Measurements from ENCODE around the gene PTPRD. TPM values are rescaled to one million over a fixed set of nuclear protein-coding genes. Genes with fewer than 3 reads are reported as not detected.
"Not testable (repeated sequence)": the region's sequence is repeated elsewhere in the genome, so short reads cannot be mapped to it uniquely, and the experiment has no call there.

PTPRD gene
- total RNA-seq, 1 experiment from 2014 or later = 4.5 TPM

DNA sequence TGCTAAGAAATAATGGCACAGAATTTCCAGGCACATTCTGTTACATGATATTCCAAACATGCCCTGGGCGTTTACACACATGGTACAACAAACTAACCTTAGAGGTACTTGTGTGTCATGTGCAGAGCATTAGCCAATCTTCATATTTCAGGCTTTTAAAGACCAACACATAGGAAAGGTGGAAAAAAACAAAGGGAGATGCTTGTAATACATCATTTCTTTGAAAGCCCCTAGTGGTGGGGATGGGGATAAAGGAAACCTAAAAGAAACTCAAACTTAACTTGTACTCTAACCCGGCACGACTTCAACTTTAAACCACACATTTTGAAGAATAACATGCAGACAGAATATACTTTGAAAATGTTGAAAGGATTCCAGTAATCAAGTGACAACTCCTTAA, 133.6 kb downstream of the PTPRD start:
- peak; percentile 7 for DNase-seq (ENCODE audit: low read depth)

DNA sequence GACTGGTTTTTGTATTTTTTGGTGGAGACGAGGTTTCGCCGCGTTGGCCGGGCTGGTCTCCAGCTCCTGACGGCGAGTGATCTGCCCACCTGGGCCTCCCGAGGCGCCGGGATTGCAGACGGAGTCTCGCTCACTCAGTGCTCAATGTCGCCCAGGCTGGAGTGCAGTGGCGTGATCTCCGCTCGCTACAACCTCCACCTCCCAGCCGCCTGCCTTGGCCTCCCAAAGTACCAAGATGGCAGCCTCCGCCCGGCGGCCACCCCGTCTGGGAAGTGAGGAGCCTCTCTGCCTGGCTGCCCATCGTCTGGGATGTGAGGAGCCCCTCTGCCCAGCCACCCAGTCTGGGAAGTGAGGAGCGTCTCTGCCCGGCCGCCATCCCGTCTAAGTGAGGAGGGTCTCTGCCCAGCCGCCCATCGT, 163.6 kb downstream of the PTPRD start:
- peak; percentile 5 for DNase-seq (ENCODE audit: low read depth)

DNA sequence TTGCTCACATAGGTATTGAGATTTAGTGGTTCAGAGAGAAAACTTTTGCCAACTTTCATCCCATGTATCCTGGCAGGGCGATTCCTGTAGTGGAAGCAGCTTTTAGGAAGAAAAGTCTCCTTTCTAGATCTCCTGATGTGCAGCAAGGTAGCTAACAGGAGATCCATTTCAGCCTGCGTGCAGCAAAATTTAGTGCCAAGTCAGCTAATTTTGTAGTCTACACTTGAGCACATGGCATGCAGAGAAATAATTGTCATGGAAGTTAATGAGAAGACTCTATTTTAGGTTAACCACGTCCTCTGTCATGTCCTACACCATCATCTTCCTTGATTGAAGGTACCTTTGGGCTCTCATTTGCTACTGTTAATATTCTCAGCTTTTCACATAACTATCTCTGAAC, 165.8 kb downstream of the PTPRD start:
- DNase-seq (ENCODE audit: low read depth) = no peak

DNA sequence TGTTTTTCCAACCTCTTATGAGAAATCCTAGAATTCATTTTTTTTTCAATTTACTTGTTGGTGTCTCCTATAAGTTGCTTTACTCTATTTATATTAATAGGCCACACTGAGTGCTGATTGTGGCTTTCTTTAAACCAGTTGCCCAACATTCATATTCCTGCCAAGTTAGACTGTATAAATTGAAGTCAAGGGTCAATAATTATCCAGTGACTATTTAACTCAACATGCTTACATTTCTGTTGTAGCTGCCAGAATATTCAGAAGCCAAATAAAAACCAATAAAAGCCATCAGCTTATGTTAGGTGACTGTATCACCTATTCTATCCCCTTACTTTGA, 169.0 kb downstream of the PTPRD start:
- DNase-seq (ENCODE audit: low read depth) = no peak

DNA sequence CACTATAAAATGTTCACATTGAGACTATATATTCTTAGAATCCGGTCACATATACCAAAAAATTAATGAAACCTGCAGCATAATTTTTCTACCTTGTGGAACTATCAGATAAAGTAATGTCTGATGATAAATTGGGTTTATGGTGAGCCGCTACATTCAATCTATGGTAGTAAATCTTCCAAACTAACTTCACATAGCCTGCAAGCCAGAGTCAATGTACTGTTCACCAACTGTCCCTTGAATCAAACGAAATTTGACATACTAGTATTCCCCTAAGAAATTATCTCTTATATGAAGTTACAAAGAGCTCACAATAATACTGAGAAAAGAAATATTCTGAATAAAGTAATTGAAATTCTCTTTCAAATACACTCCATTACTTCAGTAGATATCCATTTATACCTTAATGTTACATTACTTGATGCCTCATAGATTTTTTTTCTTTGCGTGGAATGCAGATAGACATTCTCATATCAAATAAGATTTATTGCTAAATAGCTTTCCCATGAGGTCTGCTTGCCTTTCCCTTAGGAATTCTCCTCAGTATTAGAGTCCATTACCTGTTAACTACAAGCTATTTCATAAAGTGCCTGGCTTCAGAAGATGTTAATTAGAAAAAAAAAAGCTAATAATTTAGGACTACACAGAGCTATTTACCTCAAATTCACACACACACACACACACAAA, 169.5 kb downstream of the PTPRD start:
- no peak for DNase-seq (ENCODE audit: low read depth)

DNA sequence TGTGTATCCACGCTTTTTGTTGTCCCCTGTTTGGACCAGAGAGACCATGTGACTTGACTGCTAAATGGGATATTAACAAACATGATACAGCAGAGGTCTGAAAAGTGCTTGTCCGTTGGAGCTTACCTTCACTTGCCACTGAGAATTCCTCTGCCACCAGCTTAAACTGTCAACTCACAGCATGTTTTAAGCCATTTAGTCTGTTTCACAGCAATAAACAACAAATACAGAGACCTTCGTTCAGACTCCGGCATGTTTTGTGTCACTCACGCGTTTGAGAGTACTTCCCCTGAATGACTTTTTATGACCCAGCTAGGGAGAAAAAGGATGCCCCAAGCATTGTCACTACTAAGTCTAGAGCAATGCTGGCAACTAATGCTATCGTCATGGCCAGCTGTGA, 173.8 kb downstream of the PTPRD start:
- no peak for DNase-seq (ENCODE audit: low read depth)

DNA sequence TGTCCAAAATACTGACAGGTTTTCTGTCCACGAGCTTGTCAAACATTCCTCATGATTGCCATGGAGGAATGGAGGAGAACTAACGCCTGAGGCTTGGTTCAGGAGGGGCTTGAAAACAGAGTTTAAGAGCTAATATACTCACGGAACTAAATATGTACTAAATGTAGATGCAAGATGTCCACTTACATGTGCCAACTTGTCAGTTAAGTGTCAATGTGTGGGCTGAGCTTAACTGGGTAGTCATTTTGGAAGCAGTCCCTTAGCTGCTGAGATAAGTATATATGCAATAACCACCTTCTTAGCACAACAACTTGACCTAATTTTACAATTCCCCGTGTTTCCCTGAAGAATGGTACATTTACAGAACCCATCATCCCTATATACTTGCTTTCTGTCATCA, 176.0 kb downstream of the PTPRD start:
- no peak for DNase-seq (ENCODE audit: low read depth)

DNA sequence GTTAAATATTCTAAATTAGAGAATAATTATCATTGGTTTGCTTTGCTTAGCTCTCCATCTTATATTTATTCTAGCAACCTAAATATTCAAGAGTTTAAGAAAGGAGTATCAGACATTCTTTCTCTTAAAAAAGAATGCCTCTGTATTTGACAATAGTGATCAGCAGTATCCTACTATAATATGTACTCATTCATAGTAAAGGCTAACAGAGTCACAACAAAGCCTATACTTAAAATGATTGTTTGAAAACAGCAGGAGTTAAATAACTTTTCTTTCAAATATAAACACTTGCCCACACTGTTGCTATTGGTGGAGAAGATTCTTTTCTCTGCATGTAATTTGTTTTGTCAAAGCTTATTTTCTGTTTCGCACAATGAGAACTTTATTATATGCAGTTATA, 178.4 kb downstream of the PTPRD start:
- DNase-seq (ENCODE audit: low read depth) = no peak

DNA sequence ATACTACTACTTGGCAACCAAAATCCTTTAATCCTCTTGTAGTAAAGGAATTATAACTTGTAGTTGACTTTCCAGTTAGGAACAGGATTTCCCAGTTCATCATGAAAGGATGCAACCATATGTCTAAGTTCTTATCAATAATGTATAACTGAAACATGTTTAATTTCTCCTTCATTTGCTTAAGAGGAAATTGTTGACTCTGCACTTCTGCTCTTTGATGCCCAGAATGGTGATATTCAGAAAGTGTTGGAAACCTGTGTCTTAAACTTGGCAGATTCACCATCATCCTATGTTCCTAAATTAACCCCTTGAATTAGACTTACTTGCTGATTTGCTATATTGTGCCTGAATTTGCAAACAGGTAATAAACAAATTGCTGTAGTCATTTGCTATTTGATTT, 201.5 kb downstream of the PTPRD start:
- DNase-seq (ENCODE audit: low read depth) = no peak

DNA sequence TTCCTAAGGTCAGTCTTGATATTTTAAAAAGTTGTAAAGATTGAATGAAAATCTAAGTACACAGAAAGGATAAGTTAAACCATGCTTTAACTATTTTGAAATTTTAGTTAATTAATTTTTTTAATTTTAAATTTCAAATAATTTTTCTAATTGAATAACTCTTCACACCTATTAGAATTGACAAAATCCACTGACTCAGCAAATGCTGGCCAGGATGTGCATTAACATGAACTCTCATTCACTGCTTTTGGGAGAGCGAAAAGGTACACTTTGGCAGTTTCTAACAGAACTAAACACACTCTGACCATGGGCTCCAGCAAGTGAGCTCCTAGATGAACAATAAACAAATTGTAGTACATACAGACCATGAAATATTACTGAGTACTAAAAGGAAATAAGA, 209.5 kb downstream of the PTPRD start:
- DNase-seq (ENCODE audit: low read depth) = no peak

DNA sequence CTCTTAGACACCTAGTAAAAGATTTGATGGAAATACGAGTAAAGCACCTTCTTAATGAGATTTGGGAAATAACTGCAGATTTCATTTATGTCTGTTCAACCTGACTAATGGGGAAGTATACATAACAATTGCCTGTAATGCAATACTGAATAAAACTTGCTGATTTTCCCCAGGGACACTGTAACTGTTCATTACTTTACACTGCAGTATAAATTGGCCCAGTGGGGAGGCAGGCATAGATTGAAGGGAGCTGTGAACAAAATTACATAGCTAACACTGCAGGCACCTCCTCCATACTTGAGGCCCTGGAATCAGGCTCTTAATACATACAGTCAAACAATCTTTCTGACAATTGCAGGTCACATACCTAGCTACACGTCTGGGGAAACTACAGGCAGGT, 216.2 kb downstream of the PTPRD start:
- no peak for DNase-seq (ENCODE audit: low read depth)

DNA sequence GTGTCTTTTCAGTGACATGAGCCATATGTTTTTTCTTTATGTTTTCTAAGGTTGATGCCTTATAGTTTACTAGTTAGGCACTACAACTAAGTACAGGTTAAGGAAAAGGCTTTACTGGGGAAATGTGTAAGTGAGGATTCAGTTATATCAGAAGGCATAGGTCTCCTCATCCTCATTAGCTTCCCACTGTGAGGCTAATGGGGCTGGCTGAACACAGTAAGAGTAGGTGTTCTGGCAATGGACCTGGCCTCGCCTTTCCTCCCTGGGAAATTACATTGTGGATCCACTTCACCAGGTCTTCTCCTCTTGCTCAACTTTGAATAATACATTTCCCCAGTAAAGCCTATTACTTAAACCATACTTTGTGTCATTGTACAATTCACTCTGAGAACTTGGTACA, 225.5 kb downstream of the PTPRD start:
- DNase-seq (ENCODE audit: low read depth) = no peak

DNA sequence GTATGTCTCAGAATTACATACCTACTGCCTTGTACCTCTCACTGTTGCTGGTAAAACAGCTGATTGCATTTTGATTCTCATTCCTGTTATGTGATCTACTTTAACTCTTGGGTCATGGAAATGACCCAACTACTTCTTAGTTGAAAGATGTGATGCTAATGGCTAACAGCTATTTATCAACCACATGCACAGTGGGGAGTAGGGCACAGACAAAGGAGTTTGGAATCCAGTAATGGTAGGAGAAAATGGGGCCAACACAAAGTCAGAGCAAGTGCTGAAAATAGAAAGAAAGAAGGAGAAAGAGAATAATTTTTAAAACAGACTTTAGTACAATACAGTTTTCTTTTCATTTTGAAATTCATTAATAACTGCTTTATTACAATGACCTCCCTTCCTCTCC, 241.0 kb downstream of the PTPRD start:
- DNase-seq (ENCODE audit: low read depth) = no peak

DNA sequence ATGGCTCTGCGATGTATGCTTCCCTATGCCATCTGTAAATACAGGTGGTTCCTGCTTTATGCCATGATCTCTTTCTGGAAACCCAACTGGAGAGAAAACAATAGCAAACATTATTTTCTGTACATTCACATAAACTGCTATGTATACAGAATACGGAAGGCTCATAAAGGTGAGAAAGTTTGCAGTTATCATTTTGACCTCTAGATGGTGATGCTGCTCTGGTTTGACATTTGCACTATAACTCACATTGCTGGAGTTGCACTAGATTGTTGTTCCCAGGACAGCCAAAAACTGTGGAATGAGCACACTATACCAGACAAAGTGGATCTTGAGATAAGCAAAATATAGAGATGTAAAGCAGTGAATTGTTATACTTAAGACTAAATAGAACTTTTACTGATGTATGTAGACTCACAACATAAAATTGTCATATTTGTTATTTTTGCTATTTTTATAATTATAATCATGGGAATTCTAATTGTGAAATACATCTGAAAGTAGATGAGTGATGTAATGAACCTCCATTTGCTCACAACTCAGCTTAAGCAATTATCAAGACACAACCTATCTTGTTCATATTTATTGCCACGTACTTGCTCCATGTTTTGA, 246.5 kb downstream of the PTPRD start:
- DNase-seq (ENCODE audit: low read depth) = peak; percentile 18

DNA sequence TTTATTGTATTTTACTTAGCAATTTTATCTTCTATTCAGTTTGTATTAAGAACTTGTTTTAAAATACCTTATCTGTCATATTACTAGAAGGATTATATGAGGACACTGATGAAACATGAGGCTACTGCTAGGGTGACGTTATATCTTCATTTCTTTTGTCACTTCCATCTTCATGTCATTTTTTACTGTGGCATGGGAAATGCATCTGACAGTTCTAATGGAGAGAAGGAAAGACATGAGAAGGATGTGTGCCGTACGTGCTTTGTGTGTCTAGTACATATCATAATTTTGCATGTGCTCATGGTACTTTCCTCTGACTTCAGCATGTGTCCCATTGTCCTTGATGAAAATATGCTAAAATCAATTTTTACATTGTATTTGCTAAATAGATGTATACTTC, 258.2 kb downstream of the PTPRD start:
- DNase-seq (ENCODE audit: low read depth) = no peak

DNA sequence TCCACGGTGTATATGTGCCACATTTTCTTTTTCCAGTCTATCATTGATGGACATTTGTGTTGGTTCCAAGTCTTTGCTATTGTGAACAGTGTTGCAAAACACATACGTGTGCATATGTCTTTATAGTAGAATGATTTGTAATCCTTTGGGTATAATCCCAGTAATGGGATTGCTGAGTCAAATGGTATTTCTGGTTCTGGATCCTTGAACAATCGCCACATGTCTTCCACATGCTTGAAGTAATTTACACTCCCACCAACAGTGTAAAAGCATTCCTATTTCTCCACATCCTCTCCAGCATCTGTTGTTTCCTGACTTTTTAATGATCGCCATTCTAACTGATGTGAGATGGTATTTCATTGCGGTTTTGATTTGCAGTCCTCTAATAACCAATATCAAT, 267.2 kb downstream of the PTPRD start:
- not testable (repeated sequence) for DNase-seq (ENCODE audit: low read depth)

DNA sequence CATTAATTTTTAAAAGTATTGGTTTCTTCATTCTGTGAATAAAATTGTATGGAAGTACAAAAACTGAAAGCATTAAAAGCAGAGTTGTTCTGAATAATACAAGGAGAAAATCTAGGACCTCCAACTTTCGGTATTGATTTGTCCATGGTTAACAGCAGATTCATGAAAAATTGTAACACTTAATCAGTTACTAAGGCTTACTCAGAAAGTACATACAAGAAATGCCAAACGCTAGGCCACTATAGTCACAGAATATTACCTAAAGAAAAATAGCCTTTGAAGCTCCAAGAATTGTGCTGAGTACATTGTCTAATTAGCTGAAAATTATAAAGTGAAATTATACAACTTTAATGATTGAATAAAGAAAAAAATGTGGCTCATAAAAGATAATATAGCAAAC, 271.7 kb downstream of the PTPRD start:
- no peak for DNase-seq (ENCODE audit: low read depth)

DNA sequence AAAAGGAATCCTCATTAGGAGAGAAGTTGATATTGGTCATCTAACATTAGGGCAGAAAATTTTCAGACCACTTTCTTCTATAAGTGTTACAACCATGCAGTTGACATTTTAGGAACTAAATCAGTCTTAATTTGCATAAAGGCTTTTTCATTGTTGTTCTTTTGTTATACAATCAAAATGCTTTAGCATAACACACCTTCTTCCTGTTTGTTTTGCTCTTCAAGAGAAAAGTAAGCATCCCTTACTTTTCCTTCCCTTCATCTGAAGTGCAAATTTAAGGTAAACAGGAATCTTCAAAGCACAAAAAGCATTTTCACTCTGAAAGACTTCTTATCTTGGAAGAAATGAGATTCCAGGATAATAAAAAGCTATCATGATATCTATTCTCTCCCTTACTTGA, 273.6 kb downstream of the PTPRD start:
- DNase-seq (ENCODE audit: low read depth) = no peak

DNA sequence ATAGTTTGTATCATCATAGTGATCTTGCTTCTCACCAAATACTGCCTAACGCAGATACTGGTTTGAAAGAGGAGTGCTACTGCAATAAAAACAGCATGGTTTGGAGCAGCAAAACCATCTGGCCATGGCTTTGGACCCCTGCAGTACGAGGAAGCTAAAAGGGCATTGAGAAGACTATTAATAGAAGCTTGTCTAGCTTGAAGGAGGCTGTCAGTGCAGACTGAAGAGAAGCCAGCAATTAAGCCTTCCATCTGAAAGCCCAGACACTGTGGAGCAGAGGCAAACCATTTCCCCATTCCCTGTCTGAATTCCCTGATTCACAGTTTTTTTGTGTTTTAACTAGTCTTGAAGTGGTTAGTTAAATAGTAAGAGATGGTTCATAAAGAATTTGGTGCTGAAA, 281.6 kb downstream of the PTPRD start:
- no peak for DNase-seq (ENCODE audit: low read depth)

DNA sequence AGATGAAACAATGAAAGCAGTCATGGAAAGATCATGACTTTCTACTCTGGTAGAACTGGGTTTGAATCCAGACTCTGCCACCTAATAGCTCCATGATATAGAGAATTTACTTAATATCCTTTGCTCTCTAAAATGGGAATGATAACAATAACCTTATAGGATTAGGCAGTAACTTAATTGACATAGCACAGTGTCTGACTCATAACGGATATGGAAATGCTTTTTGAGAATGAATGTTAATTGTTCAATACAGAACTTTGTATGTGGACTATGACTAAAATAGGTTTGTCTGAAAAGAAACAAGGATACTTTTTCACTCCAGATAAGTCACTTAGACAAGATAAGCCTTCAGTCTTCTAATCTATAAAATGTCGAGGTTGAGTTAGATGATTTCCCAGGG, 330.7 kb downstream of the PTPRD start:
- DNase-seq (ENCODE audit: low read depth) = no peak

DNA sequence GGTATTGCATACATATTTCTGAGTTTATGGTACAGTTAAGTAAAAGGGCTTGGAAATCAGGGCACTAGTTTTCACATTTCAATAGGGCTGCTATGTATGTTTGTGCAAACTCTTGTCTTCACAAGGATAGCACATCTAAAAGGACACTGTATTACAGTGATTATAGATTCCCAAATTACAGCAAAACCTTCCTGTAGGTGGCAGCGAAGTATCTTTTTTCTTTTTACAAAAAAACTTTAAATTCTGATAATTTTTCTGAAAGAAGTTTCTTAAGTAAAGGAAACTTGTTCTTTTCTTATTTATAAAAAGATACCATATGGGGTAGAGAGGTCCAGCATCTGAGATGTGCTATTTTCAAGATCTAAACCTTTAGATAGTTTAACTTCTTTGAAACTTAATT, 337.8 kb downstream of the PTPRD start:
- no peak for DNase-seq (ENCODE audit: low read depth)

DNA sequence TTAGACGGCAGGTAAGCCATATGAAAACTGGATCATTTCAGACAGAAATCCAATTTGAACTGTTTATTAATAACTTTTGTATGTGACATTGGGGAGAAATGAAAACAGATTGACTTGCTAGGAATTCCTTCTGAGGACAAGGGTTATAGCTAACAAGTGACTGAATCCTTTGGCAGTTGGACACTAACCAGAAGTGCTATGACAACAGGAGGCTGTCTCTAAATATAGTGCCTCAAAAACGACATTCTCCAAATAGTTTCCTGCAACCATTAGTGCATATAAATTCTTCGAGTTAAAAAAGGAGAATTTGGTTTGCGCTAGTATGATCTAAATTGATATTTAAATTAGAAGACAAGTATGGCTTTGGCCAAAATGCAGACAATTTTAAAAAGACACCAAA, 338.6 kb downstream of the PTPRD start:
- no peak for DNase-seq (ENCODE audit: low read depth)

DNA sequence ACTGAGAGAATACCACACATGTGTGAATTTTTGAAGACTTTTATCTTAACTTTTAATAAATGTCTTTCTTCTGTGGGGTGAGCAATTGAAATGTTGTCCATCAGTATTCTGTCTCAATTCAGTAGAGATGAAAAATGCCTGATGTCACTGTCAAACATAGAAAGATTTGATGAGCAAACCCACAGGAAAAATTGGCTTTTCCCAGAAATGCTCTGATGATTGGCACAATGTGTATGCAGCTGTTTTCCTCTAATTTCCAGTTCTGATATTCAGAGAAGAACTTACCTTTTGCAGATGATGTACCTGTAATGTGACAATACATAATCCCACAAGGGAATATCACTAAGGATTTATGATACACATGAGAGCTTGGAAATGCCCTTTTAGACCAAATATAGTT, 340.0 kb downstream of the PTPRD start:
- no peak for DNase-seq (ENCODE audit: low read depth)
